HepG2 (cell line): ENCODE measurements around the gene HARS2. TPM values are rescaled to one million over a fixed set of nuclear protein-coding genes. Genes with fewer than 3 reads are reported as not detected.
"Not testable (repeated sequence)": the region's sequence is repeated elsewhere in the genome, so short reads cannot be mapped to it uniquely, and the experiment has no call there.

Experiments
- ATAC-seq: fragments of 200-7000 bp; cut with Tn5 transposase; 3 replicates; pipeline ENCODE4 v1.9.1; 2020; ENCODE audit warnings: mild to moderate bottlenecking, moderate library complexity
- BruUV-seq: library from RNA; stranded (reverse); fragments of 400-500 nt; replicated peaks from 2 replicates; lab custom pipeline; 2021; lab: Mats Ljungman, UMichigan
- CTCF ChIA-PET: fragments of 300-600 bp; formaldehyde crosslinking; extraction: SDS; loops from one replicate; lab custom pipeline; 2021; ENCODE audit warnings: low total read pairs, inconsistent platforms, low intra/inter-chr PET ratio; lab: Yijun Ruan, JAX
- POLR2A ChIA-PET: fragments of 350-600 bp; sonication (Branson Sonifier 250); formaldehyde crosslinking; loops from one replicate; lab custom pipeline; 2020; ENCODE audit warnings: antibody characterized with exemption, inconsistent platforms; lab: Yijun Ruan, JAX
- DNase-seq: peaks from one replicate; pipeline ENCODE4 v3.0.0-alpha.2; 2015; ENCODE audit warnings: low spot score
- FAIRE-seq: peaks from 3 replicates; lab custom pipeline; 2011; peaks lifted over from hg19 to GRCh38; lab: Jason Lieb, UNC
- H2AFZ ChIP-seq: one replicate; pipeline ENCODE4 v1.6.1; 2011; ENCODE audit warnings: low read length, inconsistent platforms
- H3K27ac ChIP-seq: fragments of 300-600 bp; 3 replicates; pipeline ENCODE4 v1.8.0; 2011; ENCODE audit warnings: mixed run types, mild to moderate bottlenecking, mixed read lengths, low read length, inconsistent platforms; ENCODE audit not compliant: insufficient read depth; ENCODE audit errors: extremely low read length
- H3K27me3 ChIP-seq, 2 experiments: fragments of 200-600 bp in 1 of 2; 2 replicates in 1 of 2; 3 replicates in 1 of 2; pipeline versions ENCODE4 v1.6.0 to v1.8.0; 2011; ENCODE audit warnings: low read length in 2 of 2, mild to moderate bottlenecking in 2 of 2, moderate library complexity in 2 of 2, inconsistent platforms in 1 of 2; ENCODE audit not compliant: insufficient read depth in 2 of 2, control insufficient read depth in 1 of 2
- H3K36me3 ChIP-seq, 2 experiments: fragments of 200-600 bp in 1 of 2; replicated peaks in 1 of 2; 2 replicates in 1 of 2; 3 replicates in 1 of 2; pipeline versions ENCODE4 v1.5.1 to v1.8.0; 2011; ENCODE audit warnings: low read length in 2 of 2, inconsistent platforms in 1 of 2; ENCODE audit not compliant: insufficient read depth in 2 of 2, control insufficient read depth in 1 of 2
- H3K4me1 ChIP-seq: 2 replicates; pipeline ENCODE4 v1.5.1; 2012; ENCODE audit warnings: low read length, inconsistent platforms; ENCODE audit not compliant: insufficient read depth
- H3K4me2 ChIP-seq: 2 replicates; pipeline ENCODE4 v1.6.0; 2011; ENCODE audit warnings: low read depth, low read length, inconsistent platforms
- H3K4me3 ChIP-seq, 3 experiments: fragments of 200-600 bp in 1 of 3; sonication (generic), shearing (Covaris generic) in 1 of 3; replicated peaks in 1 of 3; 2 replicates each; pipeline ENCODE4 v1.5.1; 2011 to 2016; ENCODE audit warnings: low read length in 3 of 3, inconsistent platforms in 2 of 3, low read depth in 2 of 3, mild to moderate bottlenecking in 2 of 3, control low read depth in 1 of 3, mixed read lengths in 1 of 3; ENCODE audit not compliant: insufficient read depth in 1 of 3
- H3K79me2 ChIP-seq: one replicate; pipeline ENCODE4 v1.6.1; 2011; ENCODE audit warnings: low read length, inconsistent platforms; ENCODE audit not compliant: insufficient read depth
- H3K9ac ChIP-seq: 2 replicates; pipeline ENCODE4 v1.6.0; 2011; ENCODE audit warnings: mild to moderate bottlenecking, low read depth, low read length, inconsistent platforms; ENCODE audit not compliant: insufficient read depth
- H3K9me3 ChIP-seq: 2 replicates; pipeline ENCODE4 v1.5.1; 2012; ENCODE audit warnings: mild to moderate bottlenecking, low read length
- H4K20me1 ChIP-seq: 2 replicates; pipeline ENCODE4 v1.6.0; 2011; ENCODE audit warnings: inconsistent platforms, mild to moderate bottlenecking, low read length, moderate library complexity; ENCODE audit not compliant: insufficient read depth
- CEBPB ChIP-seq: IDR thresholded peaks from 2 replicates; pipeline ENCODE4 v1.6.1; 2011; ENCODE audit warnings: low read depth, low read length, improper control_type of control experiment, borderline replicate concordance
- CEBPG ChIP-seq: IDR thresholded peaks from 2 replicates; pipeline ENCODE4 v1.6.1; 2016
- FOSL2 ChIP-seq: sonication (generic); formaldehyde crosslinking; IDR thresholded peaks from 2 replicates; pipeline ENCODE4 v1.4.0; 2020; ENCODE audit warnings: missing genetic modification reagents
- PITX1 ChIP-seq: sonication (generic); formaldehyde crosslinking; IDR thresholded peaks from 2 replicates; pipeline ENCODE4 v1.5.1; 2020; ENCODE audit warnings: mild to moderate bottlenecking, missing genetic modification reagents
- SALL1 ChIP-seq: sonication (generic); formaldehyde crosslinking; IDR thresholded peaks from 2 replicates; pipeline ENCODE4 v1.8.0; 2022; ENCODE audit warnings: mild to moderate bottlenecking, missing genetic modification reagents
- SAP130 ChIP-seq: IDR thresholded peaks from 2 replicates; pipeline ENCODE4 v1.6.1; 2016; ENCODE audit warnings: low read depth
- SOX6 ChIP-seq, 2 experiments: fragments of 450-650 bp in 1 of 2; sonication (generic) in 1 of 2; formaldehyde crosslinking in 1 of 2; IDR thresholded peaks; 2 replicates each; pipeline versions ENCODE4 v1.4.0 to v1.6.1; 2017 to 2020; ENCODE audit warnings: antibody characterized with exemption in 1 of 2, mild to moderate bottlenecking in 1 of 2, missing genetic modification reagents in 1 of 2
- ZGPAT ChIP-seq: IDR thresholded peaks from 2 replicates; pipeline ENCODE4 v1.6.1; 2016; ENCODE audit warnings: mild to moderate bottlenecking
- ZMYM2 ChIP-seq: sonication (generic); formaldehyde crosslinking; IDR thresholded peaks from 2 replicates; pipeline ENCODE4 v1.8.0; 2022; ENCODE audit warnings: mild to moderate bottlenecking, missing genetic modification reagents
- ZNF331 ChIP-seq: sonication (generic); formaldehyde crosslinking; IDR thresholded peaks from 2 replicates; pipeline ENCODE4 v1.4.0; 2020; ENCODE audit warnings: missing genetic modification reagents
- ZNF460 ChIP-seq: sonication (generic); formaldehyde crosslinking; IDR thresholded peaks from 2 replicates; pipeline ENCODE4 v1.5.1; 2020; ENCODE audit warnings: missing genetic modification reagents, mild to moderate bottlenecking, borderline replicate concordance
- ZNF605 ChIP-seq: sonication (generic); formaldehyde crosslinking; IDR thresholded peaks from 2 replicates; pipeline ENCODE4 v1.8.0; 2022; ENCODE audit warnings: mild to moderate bottlenecking, missing genetic modification reagents
- WGBS: methylation state at CpG from one replicate; pipeline ENCODE4 v1.1.6; 2017; ENCODE audit warnings: low lambda C conversion rate; 5-methylcytosine and 5-hydroxymethylcytosine counted together
- in situ Hi-C: cut with HindIII; loops from 2 replicates; pipeline ENCODE4 v1.10.0; 2017; ENCODE audit warnings: low pct_unique_long_range_greater_than_20kb; ENCODE audit not compliant: extremely low pct_ligation_motif_present
- intact Hi-C: fragments of 100-400 bp; cut with micrococcal nuclease; formaldehyde crosslinking; loops from one replicate; pipeline ENCODE4 v1.10.0; 2022; ENCODE audit not compliant: unreplicated experiment
- polyA plus RNA-seq, 8 experiments: library from polyadenylated mRNA; depleted of rRNA in 3 of 8; stranded (reverse) in 7 of 8; unstranded in 1 of 8; fragments of >200 nt; fragmentation: Illumina TruSeq in 4 of 8; extraction: Trizol in 4 of 8; gene quantifications; 2 replicates each; pipeline versions ENCODE4 v1.2.1 to v1.2.3, GENCODE V29; 2011 to 2016; ENCODE audit warnings: low read depth in 4 of 8, missing spikeins in 1 of 8, mixed read lengths in 1 of 8; ENCODE audit not compliant: insufficient read depth in 1 of 8
- total RNA-seq, 5 experiments: library from RNA; depleted of rRNA; stranded (reverse); fragments of >200 nt; fragmentation: Illumina TruSeq; extraction: Trizol; gene quantifications; 2 replicates each; pipeline ENCODE4 v1.2.3, GENCODE V29; 2016; ENCODE audit warnings: low read depth in 1 of 5

HARS2 gene
- total and polyA plus RNA-seq, 2 of the 13 experiments (the other 11 are each of a cell fraction or from before 2014, with no cell fraction given) = 17.9 to 25.8 TPM

- H3K79me2 ChIP-seq; TF ChIP-seq SOX6 (IDR thresholded peaks at IDR 0.05): not testable (repeated sequence)
- TF ChIP-seq SAP130 = peak; percentile 37
- peak; percentile 13; the same call in 1 of the 2 replicates for TF ChIP-seq SOX6 (CRISPR knock-in tag; IDR thresholded peaks at IDR 0.05)
- TF ChIP-seq SALL1 (CRISPR knock-in tag) = 0 out of 2 replicates have a peak, but pooled peaks have one; percentile 22
- TF ChIP-seq ZNF460 (CRISPR knock-in tag) = peak; percentile 83; the same call in 1 of the 2 replicates
- TF ChIP-seq PITX1 (CRISPR knock-in tag) = peak; percentile 56; the same call in 1 of the 2 replicates
- TF ChIP-seq ZMYM2 (CRISPR knock-in tag) = 0 out of 2 replicates have a peak, but pooled peaks have one; percentile 29
- peak; percentile 22; the same call in 1 of the 2 replicates for TF ChIP-seq FOSL2 (CRISPR knock-in tag)
- TF ChIP-seq CEBPB = peak; percentile 50; the same call in 1 of the 2 replicates
- TF ChIP-seq ZNF605 (CRISPR knock-in tag) = 0 out of 2 replicates have a peak, but pooled peaks have one; percentile 26
- peak; percentile 15; the same call in 1 of the 2 replicates for TF ChIP-seq ZGPAT (CRISPR knock-in tag)
- TF ChIP-seq ZNF331 (CRISPR knock-in tag) = 0 out of 2 replicates have a peak, but pooled peaks have one; percentile 12
- peak; percentile 78 for TF ChIP-seq CEBPG (CRISPR knock-in tag)
- TF ChIP-seq, all 625 proteins: peak for 12; not testable (repeated sequence) for 613
- H3K4me2 ChIP-seq, intact Hi-C loops, H2AFZ ChIP-seq, in situ Hi-C loops, H3K9ac ChIP-seq, H3K27me3 ChIP-seq, BruUV-seq, H3K9me3 ChIP-seq, H4K20me1 ChIP-seq, CTCF ChIA-PET, H3K4me3 ChIP-seq: not testable (repeated sequence)
- WGBS = 26% methylated on average over 9 of the region's 9 CpGs
- peaks cover 8 to 26% of the 10 kb centered on the region in 2 experiments for H3K36me3 ChIP-seq
- DNase-seq (peak; percentile 77), ATAC-seq (peak; percentile 55), FAIRE-seq (peak; percentile 69)
- POLR2A ChIA-PET = interaction anchor here (0.7 to 3.4 kb wide), 5 partner anchors 9 to 151 kb away, joined by 3 to 26 read pairs (median 7); partner anchors contain the start of genes HARS1, HARS2, IK and NDUFA2
- peak overlapping the region; percentile 23 for H3K27ac ChIP-seq
- peaks cover 24% of the 10 kb centered on the region for H3K4me1 ChIP-seq
These were observed 17.5 kb downstream of the HARS2 start for GRCh38 chr5:140708787-140709186.
